Upper lobe of right lung (tissue), 1 donor: Measurements from ENCODE around the gene SLC22A2. TPM values are rescaled to one million over a fixed set of nuclear protein-coding genes. Genes with fewer than 3 reads are reported as not detected.

ENCODE experiments used
- ATAC-seq: fragments of 200-7000 bp; cut with Tn5 transposase; one replicate; pipeline ENCODE4 v1.9.1; 2020; ENCODE audit warnings: mild to moderate bottlenecking, moderate library complexity
- DNase-seq: peaks from one replicate; pipeline ENCODE4 v3.0.0-alpha.2; 2020
- H3K27ac ChIP-seq: fragments of 200-600 bp; one replicate; pipeline ENCODE4 v1.8.0; 2022
- H3K27me3 ChIP-seq: fragments of 200-600 bp; one replicate; pipeline ENCODE4 v1.8.0; 2022; ENCODE audit warnings: mild to moderate bottlenecking
- H3K36me3 ChIP-seq: fragments of 200-600 bp; one replicate; pipeline ENCODE4 v1.8.0; 2022
- H3K4me1 ChIP-seq: fragments of 200-600 bp; one replicate; pipeline ENCODE4 v1.8.0; 2022
- H3K4me3 ChIP-seq: fragments of 200-600 bp; one replicate; pipeline ENCODE4 v1.8.0; 2022; ENCODE audit warnings: mild to moderate bottlenecking
- H3K9me3 ChIP-seq: fragments of 200-600 bp; one replicate; pipeline ENCODE4 v1.8.0; 2022
- CTCF ChIP-seq: fragments of 200-600 bp; IDR thresholded peaks from one replicate; pipeline ENCODE4 v1.8.0; 2022; ENCODE audit warnings: antibody characterized with exemption
- intact Hi-C: fragments of 100-400 bp; cut with DNase I; formaldehyde crosslinking; loops from one replicate; pipeline ENCODE4 v1.11.0; 2022
- total RNA-seq: library from RNA; stranded (reverse); fragmentation: NEBNext Ultra II Directional; extraction: Animal tissue kit (Norgen Biotek cat#: 25700); gene quantifications from one replicate; pipeline ENCODE4 v1.2.1, GENCODE V29; 2021
- donor health status: DM: no; HTN: yes; CAD: no; lungs with severe emphysema.

Gene SLC22A2
- total RNA-seq, 1 donor from 2014 or later, result not detected

- H3K36me3 ChIP-seq, result no peaks in the 10 kb centered on the region
- H3K9me3 ChIP-seq, result no peaks in the 10 kb centered on the region
- no peaks in the 10 kb centered on the region for H3K27me3 ChIP-seq
- intact Hi-C loops, result no loop called here
- peak; percentile 41 for ATAC-seq
- H3K4me1 ChIP-seq, result no peaks in the 10 kb centered on the region
- TF ChIP-seq CTCF, result no peak
- no peak overlapping the region for H3K4me3 ChIP-seq
- no peak for DNase-seq
- H3K27ac ChIP-seq, result no peak overlapping the region
Measured at GRCh38 chr6:160300076-160300695, 41.6 kb upstream of the SLC22A2 start.

GRCh38 chr6:160299559-160299958 is 40.9 kb upstream of the SLC22A2 start:
- no peak overlapping the region for H3K27ac ChIP-seq
- no peak for DNase-seq
- no peak overlapping the region for H3K4me3 ChIP-seq
- ATAC-seq, result no peak
- H3K27me3 ChIP-seq, result no peaks in the 10 kb centered on the region
- H3K4me1 ChIP-seq, result no peaks in the 10 kb centered on the region
- no peaks in the 10 kb centered on the region for H3K36me3 ChIP-seq
- H3K9me3 ChIP-seq, result no peaks in the 10 kb centered on the region
- intact Hi-C loops, result no loop called here
- no peak for TF ChIP-seq CTCF

DNA sequence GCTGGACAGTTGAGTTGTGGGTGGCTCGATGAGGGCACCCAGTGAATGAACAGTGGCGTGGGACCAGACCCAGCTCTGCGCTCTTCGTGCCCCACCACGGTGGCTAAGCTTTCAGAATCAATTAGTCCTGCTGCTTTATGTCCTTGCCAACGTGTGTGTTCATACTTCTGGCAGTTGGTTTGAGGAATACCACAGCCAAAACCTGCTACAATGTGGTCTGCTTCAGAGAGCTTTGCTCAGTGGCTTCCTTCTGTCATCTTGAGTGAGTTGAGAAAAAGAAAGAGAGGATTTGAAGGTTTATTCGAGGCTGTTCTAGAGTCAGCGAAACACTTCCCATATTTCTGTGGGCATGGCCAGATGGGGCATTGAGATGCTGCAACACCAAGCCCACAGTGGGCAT is 39.5 kb upstream of the SLC22A2 start:
- no peak overlapping the region for H3K4me3 ChIP-seq
- H3K9me3 ChIP-seq, result no peaks in the 10 kb centered on the region
- no peaks in the 10 kb centered on the region for H3K36me3 ChIP-seq
- H3K4me1 ChIP-seq, result no peaks in the 10 kb centered on the region
- H3K27ac ChIP-seq, result no peak overlapping the region
- no peak for ATAC-seq
- TF ChIP-seq CTCF, result no peak
- no peak for DNase-seq
- intact Hi-C loops, result no loop called here
- no peaks in the 10 kb centered on the region for H3K27me3 ChIP-seq

GRCh38 chr6:160297310-160297709 is 38.7 kb upstream of the SLC22A2 start:
- H3K27me3 ChIP-seq, result no peaks in the 10 kb centered on the region
- no peak for DNase-seq
- no peak for ATAC-seq
- TF ChIP-seq CTCF, result no peak
- no peak overlapping the region for H3K4me3 ChIP-seq
- no peaks in the 10 kb centered on the region for H3K9me3 ChIP-seq
- no peaks in the 10 kb centered on the region for H3K4me1 ChIP-seq
- H3K36me3 ChIP-seq, result no peaks in the 10 kb centered on the region
- H3K27ac ChIP-seq, result no peak overlapping the region
- intact Hi-C loops, result no loop called here

GRCh38 chr6:160293844-160294243 is 35.2 kb upstream of the SLC22A2 start:
- Histone ChIP-seq H3K4me1 (no peaks in the 10 kb centered on the region), H3K27me3 (no peaks in the 10 kb centered on the region), H3K9me3 (no peaks in the 10 kb centered on the region), H3K4me3 (no peak overlapping the region), H3K36me3 (no peaks in the 10 kb centered on the region), H3K27ac (no peak overlapping the region)
- ATAC-seq (peak; percentile 83), DNase-seq (peak; percentile 71)
- intact Hi-C loops, result no loop called here
- TF ChIP-seq CTCF, result no peak
